Measurements from ENCODE around the gene IQCE. TPM values are rescaled to one million over a fixed set of nuclear protein-coding genes. Genes with fewer than 3 reads are reported as not detected.
A peak's percentile ranks its signal among the peaks of the same experiment; 100 is the strongest.
"Not testable (repeated sequence)": the region's sequence is repeated elsewhere in the genome, so short reads cannot be mapped to it uniquely, and the experiment has no call there.

Gene IQCE
- total and polyA plus RNA-seq, 2 experiments from 2014 or later: 14.7 to 14.9 TPM

DNA sequence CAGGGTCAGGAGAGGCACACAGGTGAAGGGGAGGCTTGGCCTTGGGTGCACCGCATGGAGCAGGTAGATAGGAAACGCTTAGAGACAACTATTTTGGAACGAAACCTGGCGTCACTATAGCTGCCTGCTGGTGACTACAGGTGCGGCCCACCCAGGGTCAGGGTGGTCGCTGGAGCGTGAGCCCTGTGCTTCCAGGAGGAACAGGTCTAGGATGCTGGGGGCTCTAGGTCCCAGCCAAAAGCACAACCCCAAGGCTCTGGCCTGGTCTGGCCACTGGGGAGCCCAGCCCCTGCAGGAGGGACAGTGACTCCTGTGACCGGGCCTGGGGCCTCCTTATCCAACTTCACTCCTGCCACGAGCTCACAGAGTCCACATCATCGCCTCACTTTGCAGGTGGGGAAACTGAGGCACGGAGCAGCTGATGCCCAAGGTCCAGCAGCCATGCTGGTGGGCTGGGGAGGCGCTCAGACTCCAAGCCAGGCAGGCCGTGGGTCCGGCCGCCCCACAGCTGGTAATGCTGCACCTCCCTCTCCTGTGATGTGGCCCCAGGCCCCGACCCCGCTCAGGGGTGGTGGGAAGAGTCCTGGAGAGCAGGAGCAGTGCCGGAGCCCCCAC, 30.2 kb upstream of the IQCE start:
- H3K27ac ChIP-seq: peak overlapping the region; percentile 35
- no peak overlapping the region for H2AFZ ChIP-seq
- 78 to 81% methylated on average over 17 to 18 of the region's 18 CpGs for WGBS, 2 experiments (ENCODE audit: low coverage in 1 of 2, low lambda C conversion rate in 2 of 2, missing lambda C conversion rate in 2 of 2)
- no peak overlapping the region for H3K9ac ChIP-seq
- no peaks in the 10 kb centered on the region for H4K20me1 ChIP-seq (ENCODE audit: insufficient read depth)
- no peak overlapping the region for H3K4me2 ChIP-seq (ENCODE audit: unreplicated experiment)
- H3K79me2 ChIP-seq (ENCODE audit: insufficient read depth): no peaks in the 10 kb centered on the region
- in situ Hi-C loops (cut with MboI): no loop called here
- no peak for DNase-seq
- no peak overlapping the region for H3K4me3 ChIP-seq
- no peaks in the 10 kb centered on the region for H3K36me3 ChIP-seq (ENCODE audit: low read depth)
- H3F3A ChIP-seq (ENCODE audit: insufficient read depth): peaks cover 5% of the 10 kb centered on the region; the same call in 1 of the 2 replicates
- H3K9me2 ChIP-seq (ENCODE audit: insufficient read depth): no peaks in the 10 kb centered on the region
- TF ChIP-seq EZH2 (IDR thresholded peaks at IDR 0.05; ENCODE audit: insufficient read depth, poor library complexity, severe bottlenecking) (no peak), EZH2phosphoT487 (IDR thresholded peaks at IDR 0.05; ENCODE audit: insufficient read depth, low read depth) (no peak)
- no peaks in the 10 kb centered on the region for H3K9me3 ChIP-seq (ENCODE audit: low read depth)
- peaks cover 32% of the 10 kb centered on the region for H3K4me1 ChIP-seq (ENCODE audit: insufficient read depth)
- no peaks in the 10 kb centered on the region for H3K27me3 ChIP-seq (replicated peaks; ENCODE audit: insufficient read depth)

- in situ Hi-C loops (cut with MboI): no loop called here
- peak overlapping the region; percentile 58 for H3K9ac ChIP-seq
These were observed 29.4 kb upstream of the IQCE start for GRCh38 chr7:2529161-2530070.

DNA sequence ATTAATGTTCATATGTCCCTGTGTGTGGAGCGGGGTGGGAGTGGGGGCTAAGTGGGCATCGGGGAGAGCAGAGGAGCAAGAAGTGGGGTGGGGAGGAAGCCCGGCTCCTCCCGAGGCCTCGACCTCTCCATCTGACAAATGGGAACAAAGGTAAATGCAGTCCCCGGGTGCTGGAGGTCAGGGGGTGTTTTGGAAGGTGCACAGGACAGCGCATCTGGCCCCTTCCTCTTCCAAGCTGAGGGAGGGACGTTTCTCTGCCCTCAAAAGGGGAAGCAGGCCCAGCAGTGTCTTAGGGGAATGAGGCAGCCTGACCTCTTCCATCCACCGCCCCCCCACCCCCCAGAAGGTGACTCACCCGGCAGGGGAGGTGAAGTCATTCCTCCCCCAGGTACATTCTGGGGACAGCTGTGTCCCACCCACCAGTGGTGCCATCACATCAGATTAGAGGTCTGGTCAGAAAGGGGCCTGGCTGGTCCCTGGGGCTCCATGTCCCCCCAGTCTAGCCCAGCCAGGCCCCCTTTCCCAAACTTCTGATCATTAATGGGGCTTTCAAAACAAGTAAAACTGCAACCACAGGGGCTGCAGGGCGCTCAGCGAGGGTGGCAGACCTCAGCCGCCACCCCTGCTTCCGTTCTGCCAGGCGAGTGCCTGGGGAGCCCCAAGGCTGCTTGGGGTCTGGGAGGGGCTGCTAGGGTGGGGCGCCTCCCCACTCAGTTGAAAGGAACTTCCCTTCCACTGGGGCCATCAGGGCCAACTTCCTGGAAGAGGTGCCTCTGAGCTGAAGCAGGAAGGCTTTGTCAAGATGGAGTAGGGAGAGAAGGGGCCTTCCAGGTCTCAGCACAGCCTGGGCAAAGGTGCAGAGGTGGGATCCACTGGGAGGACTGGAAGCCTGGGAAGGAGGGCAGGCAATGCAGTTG, 28.4 kb upstream of the IQCE start:
- Histone ChIP-seq H3K4me1 (ENCODE audit: insufficient read depth) (peaks cover 32% of the 10 kb centered on the region), H3K9ac (peak overlapping the region; percentile 58), H3K27ac (peak overlapping the region; percentile 51), H2AFZ (0 out of 2 replicates have a peak overlapping the region, but pooled peaks have one; percentile 15), H3K27me3 (replicated peaks; ENCODE audit: insufficient read depth) (no peaks in the 10 kb centered on the region), H3K36me3 (ENCODE audit: low read depth) (no peaks in the 10 kb centered on the region), H3K9me2 (ENCODE audit: insufficient read depth) (no peaks in the 10 kb centered on the region), H3F3A (ENCODE audit: insufficient read depth) (peaks cover 5% of the 10 kb centered on the region; the same call in 1 of the 2 replicates), H3K4me2 (ENCODE audit: unreplicated experiment) (peak overlapping the region; percentile 69), H3K79me2 (ENCODE audit: insufficient read depth) (no peaks in the 10 kb centered on the region), H3K4me3 (peak overlapping the region; percentile 39), H3K9me3 (ENCODE audit: low read depth) (no peaks in the 10 kb centered on the region), H4K20me1 (ENCODE audit: insufficient read depth) (no peaks in the 10 kb centered on the region)
- TF ChIP-seq EZH2 (IDR thresholded peaks at IDR 0.05; ENCODE audit: insufficient read depth, poor library complexity, severe bottlenecking) (no peak), EZH2phosphoT487 (IDR thresholded peaks at IDR 0.05; ENCODE audit: insufficient read depth, low read depth) (no peak)
- DNase-seq: peak; percentile 60
- in situ Hi-C loops (cut with MboI): no loop called here
- 49 to 58% methylated on average over 14 to 16 of the region's 16 CpGs for WGBS, 2 experiments (ENCODE audit: low coverage in 1 of 2, low lambda C conversion rate in 2 of 2, missing lambda C conversion rate in 2 of 2)

More at GRCh38 chr7:2529161-2530070, 29.4 kb upstream of the IQCE start:
- H3K36me3 ChIP-seq (ENCODE audit: low read depth): no peaks in the 10 kb centered on the region
- no peaks in the 10 kb centered on the region for H3K79me2 ChIP-seq (ENCODE audit: insufficient read depth)
- H3K9me3 ChIP-seq (ENCODE audit: low read depth): no peaks in the 10 kb centered on the region
- 0 out of 2 replicates have a peak overlapping the region, but pooled peaks have one; percentile 15 for H2AFZ ChIP-seq
- H3K4me3 ChIP-seq: peak overlapping the region; percentile 39
- H3K9me2 ChIP-seq (ENCODE audit: insufficient read depth): no peaks in the 10 kb centered on the region
- no peaks in the 10 kb centered on the region for H3K27me3 ChIP-seq (replicated peaks; ENCODE audit: insufficient read depth)
- no peaks in the 10 kb centered on the region for H4K20me1 ChIP-seq (ENCODE audit: insufficient read depth)
- H3K27ac ChIP-seq: peak overlapping the region; percentile 51
- peak overlapping the region; percentile 69 for H3K4me2 ChIP-seq (ENCODE audit: unreplicated experiment)
- DNase-seq: peak; percentile 90
- TF ChIP-seq EZH2phosphoT487 (IDR thresholded peaks at IDR 0.05; ENCODE audit: insufficient read depth, low read depth): no peak
- no peak for TF ChIP-seq EZH2 (IDR thresholded peaks at IDR 0.05; ENCODE audit: insufficient read depth, poor library complexity, severe bottlenecking)
- peaks cover 32% of the 10 kb centered on the region for H3K4me1 ChIP-seq (ENCODE audit: insufficient read depth)
- 23 to 24% methylated on average over 18 to 30 of the region's 30 CpGs for WGBS, 2 experiments (ENCODE audit: low coverage in 1 of 2, low lambda C conversion rate in 2 of 2, missing lambda C conversion rate in 2 of 2)
- H3F3A ChIP-seq (ENCODE audit: insufficient read depth): peaks cover 5% of the 10 kb centered on the region; the same call in 1 of the 2 replicates

DNA sequence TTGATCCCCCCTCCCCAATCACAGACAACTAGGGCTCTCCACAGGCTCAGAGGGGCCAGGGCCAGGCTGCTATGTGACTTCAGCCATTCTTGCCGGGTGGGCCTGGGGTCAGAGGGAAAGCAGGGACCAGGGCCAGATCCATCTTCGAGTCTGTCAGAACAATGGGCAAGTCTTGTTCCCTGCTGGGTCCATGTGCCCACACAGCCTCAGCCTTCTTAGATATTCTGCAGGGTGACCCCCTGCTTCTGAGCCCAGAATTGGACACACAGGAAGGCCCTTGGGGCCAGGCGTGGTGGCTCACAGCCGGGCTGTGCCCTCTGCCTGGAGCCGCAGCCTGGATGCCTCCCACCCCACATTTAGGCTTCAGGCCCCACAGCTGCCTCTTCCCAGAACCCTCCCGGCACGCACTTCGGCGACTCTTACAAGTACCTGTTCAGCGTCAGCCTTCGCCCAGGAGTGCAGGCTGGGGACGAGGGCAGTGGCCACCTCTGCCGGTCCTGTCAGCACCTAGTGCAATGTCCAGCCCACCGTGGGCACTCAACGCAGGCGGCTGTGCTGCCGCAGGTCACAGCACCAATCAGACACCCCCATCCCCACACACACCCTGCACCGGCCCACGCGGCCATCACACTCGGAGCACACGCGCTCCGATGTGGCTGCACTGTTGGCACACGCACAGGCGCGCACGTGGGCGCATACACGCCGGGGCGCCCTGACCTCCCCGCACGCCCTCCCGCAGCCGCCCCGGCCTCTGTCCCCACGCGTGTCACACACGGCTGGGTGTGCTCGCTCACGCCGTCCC, 27.6 kb upstream of the IQCE start:
- not testable (repeated sequence) for DNase-seq

DNA sequence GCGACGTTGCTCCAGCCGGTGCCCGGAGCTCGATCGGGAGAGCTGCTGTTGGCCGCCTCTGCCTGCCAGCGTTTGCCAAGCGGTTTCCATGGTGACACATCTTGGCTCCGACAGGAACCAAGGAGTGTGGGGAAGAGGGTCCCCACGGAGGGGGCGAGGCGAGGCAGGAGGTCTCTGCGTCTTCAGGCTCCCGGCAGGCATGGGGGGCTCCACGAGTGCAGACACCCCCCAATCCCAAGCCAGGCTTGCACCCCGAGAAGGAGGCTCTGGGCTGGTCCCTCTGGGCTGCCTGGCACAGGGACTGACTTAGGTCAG, 27.0 kb upstream of the IQCE start:
- H3F3A ChIP-seq (ENCODE audit: insufficient read depth); H3K27ac ChIP-seq; H2AFZ ChIP-seq; H3K4me3 ChIP-seq; H3K79me2 ChIP-seq (ENCODE audit: insufficient read depth); H3K9me3 ChIP-seq (ENCODE audit: low read depth); DNase-seq; H3K36me3 ChIP-seq (ENCODE audit: low read depth); H3K9ac ChIP-seq; H3K4me2 ChIP-seq (ENCODE audit: unreplicated experiment); H3K9me2 ChIP-seq (ENCODE audit: insufficient read depth); H4K20me1 ChIP-seq (ENCODE audit: insufficient read depth); in situ Hi-C loops (cut with MboI); H3K27me3 ChIP-seq (replicated peaks; ENCODE audit: insufficient read depth): not testable (repeated sequence)
- WGBS, 2 experiments (ENCODE audit: low coverage in 1 of 2, low lambda C conversion rate in 2 of 2, missing lambda C conversion rate in 2 of 2): 39 to 52% methylated on average over 11 to 16 of the region's 17 CpGs
- peaks cover 32% of the 10 kb centered on the region for H3K4me1 ChIP-seq (ENCODE audit: insufficient read depth)

More for the DNA sequence above, 27.6 kb upstream of the IQCE start:
- H3K9ac ChIP-seq; in situ Hi-C loops (cut with MboI); H3K9me2 ChIP-seq (ENCODE audit: insufficient read depth); H4K20me1 ChIP-seq (ENCODE audit: insufficient read depth); H3K27ac ChIP-seq; H2AFZ ChIP-seq; H3K4me3 ChIP-seq; H3K79me2 ChIP-seq (ENCODE audit: insufficient read depth); H3K9me3 ChIP-seq (ENCODE audit: low read depth); H3K27me3 ChIP-seq (replicated peaks; ENCODE audit: insufficient read depth); H3F3A ChIP-seq (ENCODE audit: insufficient read depth); H3K4me2 ChIP-seq (ENCODE audit: unreplicated experiment); H3K36me3 ChIP-seq (ENCODE audit: low read depth): not testable (repeated sequence)
- WGBS, 2 experiments (ENCODE audit: low coverage in 1 of 2, low lambda C conversion rate in 2 of 2, missing lambda C conversion rate in 2 of 2): 24 to 37% methylated on average over 11 to 41 of the region's 43 CpGs
- peaks cover 32% of the 10 kb centered on the region for H3K4me1 ChIP-seq (ENCODE audit: insufficient read depth)

Measured in GM23248 (cell line).